SU-DHL-6 (cell line): ENCODE measurements around the gene SNAPC2.
"Not testable (repeated sequence)": the region's sequence is repeated elsewhere in the genome, so short reads cannot be mapped to it uniquely, and the experiment has no call there.

ENCODE experiments used
- H2AFZ ChIP-seq: fragments of 200-600 bp; sonication (generic); 2 replicates; pipeline ENCODE4 v1.6.1; 2014; ENCODE audit warnings: low read depth, mild to moderate bottlenecking, moderate library complexity, mixed read lengths, antibody characterized with exemption, low read length; ENCODE audit not compliant: severe bottlenecking
- H3F3A ChIP-seq: fragments of 200-600 bp; shearing (Covaris generic); 2 replicates; pipeline ENCODE4 v1.6.0; 2016; ENCODE audit warnings: antibody characterized with exemption, mild to moderate bottlenecking; ENCODE audit not compliant: insufficient read depth
- H3K27ac ChIP-seq: fragments of 200-600 bp; sonication (generic); 2 replicates; pipeline ENCODE4 v1.5.1; 2016; ENCODE audit warnings: low read depth, mild to moderate bottlenecking, low read length, moderate library complexity, mixed read lengths
- H3K27me3 ChIP-seq: fragments of 200-600 bp; sonication (generic), shearing (Covaris generic); 2 replicates; pipeline ENCODE4 v1.6.0; 2014; ENCODE audit warnings: mild to moderate bottlenecking, low read length
- H3K36me3 ChIP-seq: fragments of 200-600 bp; sonication (generic); 2 replicates; pipeline ENCODE4 v1.6.1; 2014; ENCODE audit warnings: mild to moderate bottlenecking, low read length, mixed read lengths
- H3K4me2 ChIP-seq: fragments of 300-600, 200-600 bp; shearing (Covaris generic), sonication (generic); 2 replicates; pipeline ENCODE4 v1.6.0; 2014; ENCODE audit warnings: low read length, low read depth, mild to moderate bottlenecking; ENCODE audit not compliant: poor library complexity, severe bottlenecking
- H3K4me3 ChIP-seq: fragments of 200-600 bp; sonication (generic); 2 replicates; pipeline ENCODE4 v1.5.1; 2014; ENCODE audit warnings: antibody characterized with exemption, low read length, mild to moderate bottlenecking, mixed read lengths; ENCODE audit not compliant: insufficient read depth, poor library complexity, severe bottlenecking
- H3K79me2 ChIP-seq: fragments of 200-600 bp; sonication (generic); 2 replicates; pipeline ENCODE4 v1.6.1; 2014; ENCODE audit warnings: mild to moderate bottlenecking, low read length, moderate library complexity; ENCODE audit not compliant: insufficient read depth
- H3K9ac ChIP-seq: fragments of 200-600 bp; sonication (generic); 2 replicates; pipeline ENCODE4 v1.7.0; 2014; ENCODE audit warnings: mild to moderate bottlenecking, low read length
- H3K9me2 ChIP-seq: fragments of 200-600 bp; sonication (generic); replicated peaks from 2 replicates; pipeline ENCODE4 v1.6.1; 2014; ENCODE audit warnings: low read length; ENCODE audit not compliant: insufficient read depth
- H3K9me3 ChIP-seq: fragments of 200-600 bp; sonication (generic); 2 replicates; pipeline ENCODE4 v1.6.1; 2014; ENCODE audit warnings: low read length, mixed read lengths; ENCODE audit not compliant: insufficient read depth
- H4K20me1 ChIP-seq: fragments of 200-600 bp; sonication (generic); 2 replicates; pipeline ENCODE4 v1.6.1; 2014; ENCODE audit warnings: low read depth, mild to moderate bottlenecking, antibody characterized with exemption, low read length, moderate library complexity, mixed read lengths
- EZH2phosphoT487 ChIP-seq: fragments of 200-600 bp; sonication (generic), shearing (Covaris generic); conservative IDR thresholded peaks from 2 replicates; pipeline ENCODE4 v1.6.1; 2018; ENCODE audit warnings: mild to moderate bottlenecking, antibody characterized with exemption, low read length, moderate library complexity, mixed read lengths
- TF ChIP-seq, protein P1 (sequence below): fragments of 200-600 bp; sonication (generic); IDR thresholded peaks from one replicate; pipeline ENCODE4 v1.5.1; 2017; ENCODE audit warnings: antibody characterized with exemption, mild to moderate bottlenecking, low read length, moderate library complexity; ENCODE audit not compliant: insufficient read depth, poor library complexity, severe bottlenecking

SNAPC2 gene

GRCh38 chr19:7953576-7953975, 33.4 kb downstream of the SNAPC2 start:
- Histone ChIP-seq H3K9ac (no peak overlapping the region), H3K79me2 (no peaks in the 10 kb centered on the region), H3K36me3 (no peaks in the 10 kb centered on the region), H4K20me1 (peaks cover 2% of the 10 kb centered on the region; the same call in 1 of the 2 replicates), H3K27me3 (no peaks in the 10 kb centered on the region), H3F3A (no peaks in the 10 kb centered on the region), H2AFZ (no peak overlapping the region), H3K27ac (no peak overlapping the region), H3K9me2 (no peaks in the 10 kb centered on the region), H3K4me2 (no peak overlapping the region), H3K9me3 (no peaks in the 10 kb centered on the region), H3K4me3 (no peak overlapping the region)
- TF ChIP-seq, protein P1, sequence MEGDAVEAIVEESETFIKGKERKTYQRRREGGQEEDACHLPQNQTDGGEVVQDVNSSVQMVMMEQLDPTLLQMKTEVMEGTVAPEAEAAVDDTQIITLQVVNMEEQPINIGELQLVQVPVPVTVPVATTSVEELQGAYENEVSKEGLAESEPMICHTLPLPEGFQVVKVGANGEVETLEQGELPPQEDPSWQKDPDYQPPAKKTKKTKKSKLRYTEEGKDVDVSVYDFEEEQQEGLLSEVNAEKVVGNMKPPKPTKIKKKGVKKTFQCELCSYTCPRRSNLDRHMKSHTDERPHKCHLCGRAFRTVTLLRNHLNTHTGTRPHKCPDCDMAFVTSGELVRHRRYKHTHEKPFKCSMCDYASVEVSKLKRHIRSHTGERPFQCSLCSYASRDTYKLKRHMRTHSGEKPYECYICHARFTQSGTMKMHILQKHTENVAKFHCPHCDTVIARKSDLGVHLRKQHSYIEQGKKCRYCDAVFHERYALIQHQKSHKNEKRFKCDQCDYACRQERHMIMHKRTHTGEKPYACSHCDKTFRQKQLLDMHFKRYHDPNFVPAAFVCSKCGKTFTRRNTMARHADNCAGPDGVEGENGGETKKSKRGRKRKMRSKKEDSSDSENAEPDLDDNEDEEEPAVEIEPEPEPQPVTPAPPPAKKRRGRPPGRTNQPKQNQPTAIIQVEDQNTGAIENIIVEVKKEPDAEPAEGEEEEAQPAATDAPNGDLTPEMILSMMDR, result no peak
- no peak for TF ChIP-seq EZH2phosphoT487

GRCh38 chr19:7955696-7956095, 35.6 kb downstream of the SNAPC2 start:
- no peak overlapping the region for H3K27ac ChIP-seq
- H3K9me3 ChIP-seq, result no peaks in the 10 kb centered on the region
- no peak overlapping the region for H3K9ac ChIP-seq
- H3K4me3 ChIP-seq, result no peak overlapping the region
- no peaks in the 10 kb centered on the region for H3K36me3 ChIP-seq
- no peaks in the 10 kb centered on the region for H3K9me2 ChIP-seq
- H3F3A ChIP-seq, result no peaks in the 10 kb centered on the region
- H2AFZ ChIP-seq, result no peak overlapping the region
- TF ChIP-seq EZH2phosphoT487, result no peak
- TF ChIP-seq, protein P1, result no peak
- no peaks in the 10 kb centered on the region for H3K27me3 ChIP-seq
- peaks cover 5% of the 10 kb centered on the region; the same call in 1 of the 2 replicates for H4K20me1 ChIP-seq
- H3K4me2 ChIP-seq, result no peak overlapping the region
- H3K79me2 ChIP-seq, result no peaks in the 10 kb centered on the region

GRCh38 chr19:7959211-7959610, 39.1 kb downstream of the SNAPC2 start:
- peaks cover 7% of the 10 kb centered on the region; the same call in 1 of the 2 replicates for H3K36me3 ChIP-seq
- H3K27ac ChIP-seq, result no peak overlapping the region
- H3K79me2 ChIP-seq, result no peaks in the 10 kb centered on the region
- no peaks in the 10 kb centered on the region for H3K9me3 ChIP-seq
- no peak overlapping the region for H3K9ac ChIP-seq
- H3K4me3 ChIP-seq, result no peak overlapping the region
- H2AFZ ChIP-seq, result no peak overlapping the region
- peaks cover 5% of the 10 kb centered on the region; the same call in 1 of the 2 replicates for H4K20me1 ChIP-seq
- TF ChIP-seq EZH2phosphoT487, result no peak
- TF ChIP-seq, protein P1, result no peak
- no peak overlapping the region for H3K4me2 ChIP-seq
- H3F3A ChIP-seq, result no peaks in the 10 kb centered on the region
- no peaks in the 10 kb centered on the region for H3K9me2 ChIP-seq
- H3K27me3 ChIP-seq, result no peaks in the 10 kb centered on the region

DNA sequence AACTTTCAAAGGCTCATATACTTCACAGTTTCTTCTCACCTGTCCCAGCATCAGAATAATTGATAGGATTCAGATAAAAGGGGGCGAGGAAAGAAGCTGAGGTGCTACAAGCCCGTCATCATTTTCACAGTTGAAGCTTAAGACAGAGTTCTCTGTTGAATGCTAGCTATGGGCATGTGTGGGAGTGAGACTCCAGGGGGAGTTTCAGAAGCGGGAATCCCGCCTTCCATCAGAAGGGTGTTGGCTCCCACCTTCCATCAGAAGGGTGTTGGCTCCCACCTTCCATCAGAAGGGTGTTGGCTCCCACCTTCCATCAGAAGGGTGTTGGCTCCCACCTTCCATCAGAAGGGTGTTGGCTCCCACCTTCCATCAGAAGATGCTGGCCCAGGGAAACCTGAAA, 40.9 kb downstream of the SNAPC2 start:
- H3K9ac ChIP-seq, H3K9me2 ChIP-seq, H4K20me1 ChIP-seq, H3K4me2 ChIP-seq, H3F3A ChIP-seq, H3K4me3 ChIP-seq, H3K27me3 ChIP-seq, H3K9me3 ChIP-seq, H3K36me3 ChIP-seq, H3K79me2 ChIP-seq, H2AFZ ChIP-seq, H3K27ac ChIP-seq: not testable (repeated sequence)
